Fibroblast of peridontal ligament (primary cell): ENCODE results near the gene LCOR.

Experiments used
- DNase-seq: peaks from one replicate; pipeline ENCODE4 v3.0.0-alpha.2; 2010; ENCODE audit errors: extremely low read depth

LCOR gene

GRCh38 chr10:96987141-96987841, 155.2 kb downstream of the LCOR start:
- DNase-seq: no peak

- DNase-seq: peak; percentile 27
Measured at GRCh38 chr10:96987842-96988175, 155.7 kb downstream of the LCOR start.

GRCh38 chr10:96988426-96988825, 156.3 kb downstream of the LCOR start:
- DNase-seq: no peak

DNA sequence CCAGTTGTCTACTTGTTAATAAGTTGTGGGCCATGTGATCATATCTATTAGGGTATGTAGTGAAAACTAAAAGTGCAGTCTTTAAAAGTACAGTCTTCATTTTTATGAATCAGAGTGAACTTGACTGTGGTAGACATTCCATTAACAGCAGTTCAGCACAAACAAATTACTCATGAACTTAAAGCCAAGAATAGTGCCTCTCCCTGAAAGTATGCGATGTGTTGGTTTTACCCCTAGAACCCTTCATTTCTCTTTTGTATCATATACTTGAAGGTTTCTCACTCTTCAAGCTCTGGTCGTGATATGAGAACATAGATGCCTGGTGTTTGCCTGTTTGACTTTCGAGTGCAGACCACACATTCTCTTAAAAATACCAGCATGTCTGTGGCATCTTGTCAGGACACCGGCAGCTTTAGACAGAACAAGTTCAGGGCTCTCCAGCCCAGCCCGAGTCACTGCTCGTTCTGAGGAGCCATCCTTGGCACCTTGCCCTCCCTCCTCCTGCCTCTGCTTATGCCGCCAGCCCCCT, 159.3 kb downstream of the LCOR start:
- peak; percentile 76 for DNase-seq

GRCh38 chr10:96992721-96993120, 160.6 kb downstream of the LCOR start:
- no peak for DNase-seq

GRCh38 chr10:96995851-96996250, 163.8 kb downstream of the LCOR start:
- peak; percentile 32 for DNase-seq

- DNase-seq: no peak
Measured at GRCh38 chr10:96996275-96996965, 164.3 kb downstream of the LCOR start.

DNA sequence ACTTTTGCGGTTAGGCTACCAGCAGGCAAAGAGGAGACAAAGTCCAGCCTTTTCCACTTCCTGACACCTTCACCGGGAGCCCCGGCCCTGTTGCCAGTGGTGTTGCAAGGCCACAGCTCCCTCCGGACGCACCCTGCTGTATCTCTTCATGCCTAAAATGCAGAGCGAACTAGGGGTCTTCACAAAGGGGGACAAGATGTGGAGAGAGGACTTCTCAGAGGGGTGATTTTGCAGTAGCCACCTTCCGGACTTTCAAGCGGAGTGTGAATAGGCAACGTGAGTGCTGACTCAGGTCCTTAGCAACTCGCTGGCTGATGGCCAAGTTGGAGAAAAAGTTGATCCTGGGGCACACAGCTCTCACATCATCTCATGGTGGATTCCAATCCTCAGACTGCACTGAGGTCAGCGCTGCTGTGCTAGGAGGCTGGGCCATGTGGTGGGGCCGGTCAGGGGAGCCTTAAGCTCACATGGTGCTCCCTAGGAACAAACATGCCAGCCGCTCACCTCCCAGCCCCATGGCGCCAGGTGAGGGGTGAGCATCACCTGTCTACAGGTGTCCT, 166.3 kb downstream of the LCOR start:
- peak; percentile 27 for DNase-seq

DNA sequence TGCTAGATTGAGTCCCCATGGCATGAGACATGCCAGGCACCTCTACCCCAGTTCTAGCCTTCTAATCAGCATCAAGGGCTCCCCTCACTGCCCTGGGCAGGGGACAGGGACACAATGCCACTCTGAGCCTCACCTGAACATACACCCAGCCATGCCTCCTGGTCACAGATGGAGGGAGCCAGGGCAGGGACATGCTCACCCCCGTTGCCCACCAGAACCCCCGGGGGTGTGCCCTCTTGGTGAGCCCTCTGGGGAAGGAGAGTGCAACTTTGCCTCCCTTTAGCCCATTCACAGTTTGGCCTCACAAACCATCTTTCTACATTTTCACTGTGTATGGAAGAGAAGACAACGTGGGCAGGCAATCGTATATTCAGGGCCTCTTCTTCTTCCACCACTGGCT, 167.2 kb downstream of the LCOR start:
- no peak for DNase-seq

DNA sequence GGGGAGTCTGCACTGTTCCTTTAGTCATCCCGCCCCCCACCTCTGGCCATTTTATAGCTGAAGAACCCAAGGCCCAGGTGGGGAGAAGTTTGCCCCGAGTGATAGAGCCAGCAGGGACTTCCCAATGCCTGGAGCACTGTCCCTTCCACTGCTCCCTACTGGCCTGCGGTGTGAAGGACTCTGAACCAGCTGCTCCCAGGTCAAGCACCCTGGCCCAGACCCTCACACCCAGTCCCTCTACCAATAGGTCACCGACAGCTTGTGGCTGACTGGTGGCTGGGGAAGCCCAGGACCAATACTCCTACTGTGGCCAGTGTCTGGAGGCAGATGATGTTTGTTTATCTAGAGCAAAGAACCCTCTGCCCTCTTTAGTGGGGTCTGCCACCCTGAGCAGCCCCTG, 167.9 kb downstream of the LCOR start:
- no peak for DNase-seq

DNA sequence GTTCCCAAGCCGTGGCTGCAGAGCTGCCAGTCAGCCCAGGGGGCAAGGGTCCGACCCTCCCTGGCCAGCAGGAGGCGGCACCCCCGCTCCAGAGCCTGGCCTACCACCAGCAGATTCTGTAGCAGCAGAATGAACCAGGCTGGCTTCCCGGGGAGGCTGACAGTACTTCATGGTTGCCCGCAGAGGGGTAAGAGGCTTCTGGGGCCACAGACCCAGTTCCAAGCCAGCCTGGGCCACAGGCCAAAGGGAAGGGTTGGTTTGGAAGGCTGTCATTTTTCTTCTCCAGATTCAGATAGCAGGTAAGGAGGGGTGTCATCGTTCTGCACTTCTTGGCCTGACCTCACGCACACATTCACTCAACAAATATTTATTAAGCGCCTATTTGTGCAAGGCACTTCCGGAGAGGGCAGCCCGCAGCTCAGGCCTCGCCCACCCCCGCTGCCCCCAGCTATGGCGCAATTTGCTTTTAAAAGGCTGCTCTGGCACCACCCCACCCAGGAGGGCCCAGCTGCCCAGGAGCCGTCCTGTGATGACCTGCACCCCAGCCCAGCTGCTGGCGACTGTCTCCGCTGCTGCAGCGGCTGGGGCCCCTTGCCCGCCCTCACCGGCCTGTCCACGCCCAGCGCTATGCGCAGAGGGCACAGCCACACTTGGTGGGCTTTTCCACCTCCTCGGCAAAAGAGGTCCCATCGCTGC, 168.5 kb downstream of the LCOR start:
- no peak for DNase-seq

- DNase-seq: no peak
Measured at GRCh38 chr10:97001183-97001991, 169.3 kb downstream of the LCOR start.

DNA sequence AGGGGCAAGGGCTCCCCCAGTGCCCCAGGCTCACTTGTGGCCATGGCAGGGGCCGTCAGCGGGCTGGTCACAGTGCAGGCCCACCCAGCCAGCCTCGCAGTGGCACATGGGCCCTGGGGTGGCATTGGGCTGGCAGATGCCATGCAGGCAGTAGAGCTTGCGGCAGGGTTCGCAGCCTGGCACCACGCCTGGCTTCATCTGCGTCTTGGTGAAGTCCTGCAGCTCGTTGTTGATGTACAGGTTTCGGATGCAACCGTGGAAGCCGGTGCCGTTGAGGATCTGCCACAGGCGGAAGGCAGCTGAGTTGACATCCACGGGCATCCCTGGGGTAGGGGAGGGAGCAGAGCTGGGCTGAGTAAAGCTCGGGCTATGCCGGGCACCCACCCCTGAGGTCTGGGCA, 170.6 kb downstream of the LCOR start:
- DNase-seq: no peak

- no peak for DNase-seq
Measured at GRCh38 chr10:97003151-97003803, 171.2 kb downstream of the LCOR start.

DNA sequence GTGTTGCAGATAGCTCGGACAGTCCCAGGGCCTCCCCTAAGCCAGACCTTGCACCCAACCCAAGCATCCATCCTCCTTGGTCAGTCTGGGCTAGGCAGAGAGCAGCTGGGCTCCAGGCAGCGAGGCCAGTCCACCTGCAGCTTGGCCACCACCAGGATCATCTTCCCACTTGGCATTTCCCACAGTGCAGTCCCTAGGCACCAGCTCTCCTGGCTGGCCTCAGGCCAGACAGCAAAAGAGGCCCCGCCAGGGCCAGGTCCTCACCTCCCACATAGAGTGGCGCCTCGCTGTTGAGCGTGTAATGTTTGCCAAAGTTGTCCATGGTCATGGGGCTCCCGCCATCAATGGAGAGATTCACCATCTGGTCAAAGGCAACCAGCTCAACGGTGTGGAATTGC, 171.7 kb downstream of the LCOR start:
- DNase-seq: no peak

DNA sequence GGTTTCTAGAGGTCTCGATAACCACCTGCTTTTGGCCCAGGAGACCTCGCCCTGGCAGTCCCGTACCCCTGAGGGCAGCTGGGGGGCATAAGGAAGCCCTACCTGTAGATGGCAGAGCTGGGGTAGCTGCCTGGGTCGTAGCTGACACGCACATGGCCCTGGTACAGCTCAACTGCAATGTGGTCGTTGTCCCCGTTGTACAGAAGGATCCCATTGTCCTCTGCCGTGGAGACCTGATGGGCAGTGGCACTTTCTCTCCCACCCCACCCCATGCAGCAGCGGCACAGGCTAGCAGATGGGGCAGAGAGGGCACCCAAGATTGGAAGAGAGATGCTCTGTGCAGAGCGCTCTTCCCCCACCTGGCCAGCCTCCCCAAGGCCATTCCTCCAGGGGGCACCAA, 172.5 kb downstream of the LCOR start:
- DNase-seq: no peak

GRCh38 chr10:97005349-97005748, 173.3 kb downstream of the LCOR start:
- no peak for DNase-seq

DNA sequence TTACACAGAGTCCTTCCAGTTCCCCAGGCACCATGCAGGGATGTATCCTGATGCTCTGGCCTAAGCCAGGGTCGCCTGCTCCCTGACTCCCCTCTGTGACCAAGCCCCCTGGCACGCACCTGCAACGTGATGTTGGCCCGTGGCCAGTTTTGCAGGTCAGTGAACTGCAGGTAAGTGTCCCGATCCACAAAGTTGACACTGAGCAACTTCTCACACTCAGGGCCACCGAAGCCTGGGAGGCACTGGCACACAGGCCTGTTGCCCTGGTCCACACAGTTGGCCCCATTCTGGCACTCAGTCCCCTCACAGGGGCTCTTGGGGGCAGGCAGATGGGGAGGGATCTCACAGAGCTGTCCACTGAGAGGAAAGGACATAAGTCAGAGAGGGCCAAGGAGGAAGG, 174.3 kb downstream of the LCOR start:
- DNase-seq: no peak

- no peak for DNase-seq
Measured at GRCh38 chr10:97007417-97007816, 175.3 kb downstream of the LCOR start.

GRCh38 chr10:97010695-97011206, 178.7 kb downstream of the LCOR start:
- DNase-seq: no peak

- no peak for DNase-seq
Measured at GRCh38 chr10:97011397-97011796, 179.3 kb downstream of the LCOR start.
